Adrenal gland (tissue), 12 donors: ENCODE results near the gene XYLT1. TPM values are rescaled to one million over a fixed set of nuclear protein-coding genes. Genes with fewer than 3 reads are reported as not detected.

Source experiments
- DNase-seq, 7 donors: peaks; one replicate each; pipeline ENCODE4 v3.0.0-alpha.2; 2019 to 2020
- H3K27ac ChIP-seq, 5 donors: fragments of 200-600 bp; sonication (generic) in 4 of 5; 1 replicate in 3 of 5; 2 replicates in 2 of 5; pipeline versions ENCODE4 v1.5.1 to v1.8.0; 2016 to 2020; ENCODE audit warnings: mild to moderate bottlenecking in 1 of 5
- H3K27me3 ChIP-seq: fragments of 200-600 bp; 2 replicates; pipeline ENCODE4 v1.8.0; 2021
- H3K36me3 ChIP-seq, 2 donors: fragments of 200-600 bp; replicated peaks in 1 of 2; 1 replicate in 1 of 2; 2 replicates in 1 of 2; pipeline versions ENCODE4 v1.5.1 to v1.8.0; 2018 to 2022
- H3K4me1 ChIP-seq, 2 donors: fragments of 200-600 bp; replicated peaks in 1 of 2; 1 replicate in 1 of 2; 2 replicates in 1 of 2; pipeline versions ENCODE4 v1.5.1 to v1.8.0; 2018 to 2021
- H3K4me3 ChIP-seq, 4 donors: fragments of 200-600 bp; sonication (generic) in 3 of 4; one replicate each; pipeline ENCODE4 v1.5.1; 2016 to 2018
- H3K9me3 ChIP-seq, 3 donors: fragments of 200-600 bp; sonication (generic) in 1 of 3; replicated peaks in 1 of 3; 1 replicate in 2 of 3; 2 replicates in 1 of 3; pipeline versions ENCODE4 v1.5.1 to v1.8.0; 2016 to 2021
- POLR2A ChIP-seq, 2 donors: fragments of 450-650 bp; IDR thresholded peaks; one replicate each; pipeline ENCODE4 v1.6.1; 2017; ENCODE audit warnings: antibody characterized with exemption in 2 of 2, mild to moderate bottlenecking in 2 of 2, moderate library complexity in 1 of 2
- WGBS, 4 donors: extraction: QIAGEN DNeasy Blood & Tissue Kit in 2 of 4; methylation state at CpG; one replicate each; pipeline versions ENCODE4 v1.1.5 to v1.1.7; 2013 to 2017; 5-methylcytosine and 5-hydroxymethylcytosine counted together
- intact Hi-C, 2 donors: fragments of 100-400 bp; cut with DNase I; formaldehyde crosslinking; loops; one replicate each; pipeline versions ENCODE4 v1.14.1 to v1.15.0; 2022 to 2023
- polyA plus RNA-seq, 3 donors: library from polyadenylated mRNA; stranded (reverse); fragments of 200-250 nt in 2 of 3; fragments of 350-450 nt in 1 of 3; fragmentation: Illumina TruSeq in 1 of 3; extraction: RNeasy Lipid Tissue Mini Kit (QIAGEN cat#74804) in 1 of 3; gene quantifications; one replicate each; pipeline ENCODE4 v1.2.3, GENCODE V29; 2013 to 2014
- total RNA-seq, 9 donors: library from RNA; depleted of rRNA in 4 of 9; stranded (reverse); fragments of >200 nt in 4 of 9; fragments of 120-200 nt in 1 of 9; fragmentation: NEBNext Ultra II Directional in 1 of 9; extraction: Animal tissue kit (Norgen Biotek cat#: 25700) in 1 of 9; gene quantifications; one replicate each; pipeline versions ENCODE4 v1.1.0 to v1.2.4, GENCODE V29; 2013 to 2023
- TF ChIP-seq, protein P1 (sequence below), 6 experiments: fragments of 450-650 bp in 4 of 6; fragments of 200-600 bp in 2 of 6; sonication (generic) in 1 of 6; IDR thresholded peaks; 1 replicate in 5 of 6; 2 replicates in 1 of 6; pipeline versions ENCODE4 v1.5.1 to v1.8.0; 2016 to 2021; ENCODE audit warnings: antibody characterized with exemption in 6 of 6, mild to moderate bottlenecking in 2 of 6, moderate library complexity in 1 of 6
- donor health status: healthy with polysubstance abuse.
- donor health status: Bipolar disorder and iron deficiency.
- donor health status: DM: yes; HTN: yes; CAD: no.
- donor health status: DM: no; HTN: no; CAD: no.
- donor health status: DM: no; HTN: no; CAD: no.
- donor health status: DM: yes; HTN: yes; CAD: no.

XYLT1 gene
- total and polyA plus RNA-seq, 12 donors, result 1.3 to 67.6 (median 16.8) TPM

- no peak for TF ChIP-seq POLR2A (IDR thresholded peaks at IDR 0.05)
- TF ChIP-seq, protein P1, sequence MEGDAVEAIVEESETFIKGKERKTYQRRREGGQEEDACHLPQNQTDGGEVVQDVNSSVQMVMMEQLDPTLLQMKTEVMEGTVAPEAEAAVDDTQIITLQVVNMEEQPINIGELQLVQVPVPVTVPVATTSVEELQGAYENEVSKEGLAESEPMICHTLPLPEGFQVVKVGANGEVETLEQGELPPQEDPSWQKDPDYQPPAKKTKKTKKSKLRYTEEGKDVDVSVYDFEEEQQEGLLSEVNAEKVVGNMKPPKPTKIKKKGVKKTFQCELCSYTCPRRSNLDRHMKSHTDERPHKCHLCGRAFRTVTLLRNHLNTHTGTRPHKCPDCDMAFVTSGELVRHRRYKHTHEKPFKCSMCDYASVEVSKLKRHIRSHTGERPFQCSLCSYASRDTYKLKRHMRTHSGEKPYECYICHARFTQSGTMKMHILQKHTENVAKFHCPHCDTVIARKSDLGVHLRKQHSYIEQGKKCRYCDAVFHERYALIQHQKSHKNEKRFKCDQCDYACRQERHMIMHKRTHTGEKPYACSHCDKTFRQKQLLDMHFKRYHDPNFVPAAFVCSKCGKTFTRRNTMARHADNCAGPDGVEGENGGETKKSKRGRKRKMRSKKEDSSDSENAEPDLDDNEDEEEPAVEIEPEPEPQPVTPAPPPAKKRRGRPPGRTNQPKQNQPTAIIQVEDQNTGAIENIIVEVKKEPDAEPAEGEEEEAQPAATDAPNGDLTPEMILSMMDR (IDR thresholded peaks at IDR 0.05), result no peak
- Histone ChIP-seq H3K4me1 (peaks cover 12 to 18% of the 10 kb centered on the region in 2 donors), H3K27me3 (no peaks in the 10 kb centered on the region), H3K27ac (no peak overlapping the region), H3K4me3 (no peak overlapping the region), H3K36me3 (no peaks in the 10 kb centered on the region), H3K9me3 (no peaks in the 10 kb centered on the region)
- no peak for DNase-seq
- intact Hi-C loops, result no loop called here
- WGBS, 4 donors, result 96 to 100% (median 99%) methylated on average over 5 of the region's 5 CpGs
These were observed 62.5 kb downstream of the XYLT1 start for GRCh38 chr16:17408296-17408695.

DNA sequence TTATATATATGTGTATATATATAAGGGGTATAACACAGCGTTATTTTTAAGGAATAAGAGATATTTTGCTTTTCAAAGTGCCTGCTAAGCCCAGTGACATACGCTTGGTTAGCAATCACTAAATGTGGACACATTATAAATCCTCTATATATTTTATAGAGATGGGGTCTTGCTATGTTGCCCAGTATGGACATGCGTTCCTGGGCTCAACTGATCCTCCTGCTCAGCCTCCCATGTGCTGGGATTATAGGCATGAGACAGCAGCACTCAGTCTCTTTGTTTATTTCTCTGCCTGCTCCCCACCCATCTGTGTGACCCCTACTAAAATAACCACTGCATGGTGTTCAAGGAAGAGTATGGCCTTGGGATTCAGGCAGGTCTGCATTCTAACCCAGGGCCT, 63.4 kb downstream of the XYLT1 start:
- Histone ChIP-seq H3K27me3 (no peaks in the 10 kb centered on the region), H3K9me3 (no peaks in the 10 kb centered on the region), H3K4me3 (no peak overlapping the region), H3K36me3 (no peaks in the 10 kb centered on the region), H3K27ac (peak overlapping the region in 1 of 5 donors; percentile 6), H3K4me1 (peaks cover 12 to 18% of the 10 kb centered on the region in 2 donors)
- WGBS, 4 donors, result 97 to 100% (median 98%) methylated on average over 3 of the region's 3 CpGs
- TF ChIP-seq, protein P1 (IDR thresholded peaks at IDR 0.05), result no peak
- no peak for TF ChIP-seq POLR2A (IDR thresholded peaks at IDR 0.05)
- DNase-seq, result no peak
- intact Hi-C loops, result no loop called here

DNA sequence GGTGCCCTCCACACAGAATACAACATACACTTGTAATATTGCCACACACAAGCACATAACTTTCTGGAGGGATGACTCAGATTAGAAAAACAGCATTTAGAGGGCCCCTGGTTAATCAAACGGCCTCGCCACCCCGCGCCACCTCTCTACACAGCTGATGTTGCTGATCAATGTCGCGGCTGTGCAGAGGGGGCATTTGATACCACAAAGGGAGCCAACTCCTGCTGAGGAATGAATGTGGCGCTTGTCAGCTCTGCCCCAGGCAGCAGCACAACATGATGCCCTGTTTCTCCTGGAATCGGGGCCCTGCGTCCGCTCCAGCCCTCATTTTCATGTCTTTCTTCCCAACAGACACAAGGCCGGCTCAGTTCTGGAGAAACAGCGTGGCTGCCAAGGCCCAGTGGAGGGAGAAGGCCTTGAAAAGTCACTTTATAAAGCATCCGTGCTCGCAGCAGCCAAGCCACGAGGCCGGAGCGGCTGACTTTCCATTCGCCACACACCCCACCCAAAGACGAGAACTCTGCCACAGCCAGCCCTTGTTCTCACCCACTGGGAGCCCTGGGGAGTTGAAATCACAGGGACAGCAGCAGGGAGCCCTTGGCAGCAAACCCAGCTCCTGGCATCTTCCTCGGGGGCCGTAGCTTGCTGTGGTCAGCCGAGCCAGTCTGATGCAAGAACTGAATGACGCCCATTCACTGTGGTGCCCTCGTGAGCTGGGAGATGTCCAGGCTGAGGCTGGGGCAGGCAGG, 65.6 kb downstream of the XYLT1 start:
- Histone ChIP-seq H3K36me3 (no peaks in the 10 kb centered on the region), H3K27ac (peak overlapping the region; percentile 82 to 97 (median 95)), H3K9me3 (no peaks in the 10 kb centered on the region), H3K4me3 (no peak overlapping the region), H3K27me3 (no peaks in the 10 kb centered on the region), H3K4me1 (peaks cover 12 to 22% of the 10 kb centered on the region in 2 donors)
- WGBS, 4 donors, result 35 to 74% (median 42%) methylated on average over 15 to 24 of the region's 24 CpGs
- peak; percentile 78 to 96 (median 93) for DNase-seq
- intact Hi-C loops, result no loop called here
- peak; percentile 22 to 69 for TF ChIP-seq POLR2A (IDR thresholded peaks at IDR 0.05)
- TF ChIP-seq, protein P1 (IDR thresholded peaks at IDR 0.05), result no peak

- H3K4me1 ChIP-seq, result peaks cover 12 to 22% of the 10 kb centered on the region in 2 donors
- 90 to 94% (median 92%) methylated on average over 7 to 9 of the region's 9 CpGs for WGBS, 4 donors
These were observed 66.8 kb downstream of the XYLT1 start for GRCh38 chr16:17403859-17404545.

More at GRCh38 chr16:17403859-17404545, 66.8 kb downstream of the XYLT1 start:
- DNase-seq, result no peak
- no peak overlapping the region for H3K4me3 ChIP-seq
- H3K9me3 ChIP-seq, result no peaks in the 10 kb centered on the region
- H3K27ac ChIP-seq, result peak overlapping the region in 4 of 5 donors; percentile 85 to 97 (median 95)
- no peaks in the 10 kb centered on the region for H3K36me3 ChIP-seq
- TF ChIP-seq, protein P1 (IDR thresholded peaks at IDR 0.05), result no peak
- no peak for TF ChIP-seq POLR2A (IDR thresholded peaks at IDR 0.05)
- intact Hi-C loops, result no loop called here
- no peaks in the 10 kb centered on the region for H3K27me3 ChIP-seq
